GM19193 (cell line): ENCODE measurements around the gene ANKRD18B.
"Not testable (repeated sequence)": the region's sequence is repeated elsewhere in the genome, so short reads cannot be mapped to it uniquely, and the experiment has no call there.

ENCODE experiments used
- POLR2A ChIP-seq: IDR thresholded peaks from 4 replicates; pipeline ENCODE4 v1.6.1; 2011; ENCODE audit not compliant: insufficient read depth, insufficient read length; ENCODE audit errors: extremely low read depth

Gene ANKRD18B

DNA sequence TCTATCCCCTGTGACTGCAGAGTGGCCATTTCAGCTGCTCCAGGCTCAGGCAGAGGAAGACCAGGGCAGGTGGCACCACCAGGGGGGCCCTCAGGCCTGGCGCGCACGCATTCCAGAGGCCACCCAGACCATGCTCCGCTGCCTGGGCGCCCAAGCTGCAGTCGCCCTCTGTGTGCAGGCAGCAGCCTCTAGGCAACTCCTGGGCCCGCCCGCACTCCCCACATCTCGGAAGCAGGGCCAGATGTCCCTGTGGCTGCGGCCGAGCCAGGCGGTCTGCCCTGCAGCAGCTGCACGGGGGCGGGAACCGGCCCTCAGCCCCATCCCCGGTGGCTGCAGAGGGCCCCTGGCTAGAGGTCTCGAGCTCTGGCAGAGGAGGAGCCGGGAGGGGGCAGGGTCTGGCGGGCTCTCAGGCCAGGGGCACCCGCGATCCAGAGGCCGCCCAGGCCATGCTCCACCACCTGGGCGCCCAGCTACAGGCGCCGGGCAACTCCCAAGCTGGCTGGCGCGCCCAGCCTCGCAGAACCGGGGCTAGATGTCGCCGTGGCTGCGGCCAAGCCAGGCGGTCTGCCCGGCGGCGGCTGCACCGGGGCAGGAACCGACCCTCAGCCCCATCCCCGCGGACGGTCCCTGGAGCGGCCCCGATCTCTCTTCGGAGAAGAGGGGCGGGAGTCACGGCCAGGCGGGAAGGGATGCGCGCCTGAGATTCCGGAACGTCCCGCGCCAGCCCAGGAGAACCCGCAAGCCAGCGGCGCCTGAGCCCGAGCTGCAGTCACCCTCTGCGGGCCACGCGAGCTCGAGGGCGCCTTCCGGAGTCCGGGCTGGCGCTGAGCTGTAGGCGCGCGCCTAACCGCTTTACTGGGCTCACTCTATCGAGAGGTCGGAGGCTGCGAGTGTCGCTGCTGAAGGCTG, at the start of gene ANKRD18B:
Gene ANKRD18B, plus strand, starts transcription at position 855 of the 909 bp plus-strand sequence. CDS start 239 bp downstream, outside the sequence.
- TF ChIP-seq POLR2A: not testable (repeated sequence)

DNA sequence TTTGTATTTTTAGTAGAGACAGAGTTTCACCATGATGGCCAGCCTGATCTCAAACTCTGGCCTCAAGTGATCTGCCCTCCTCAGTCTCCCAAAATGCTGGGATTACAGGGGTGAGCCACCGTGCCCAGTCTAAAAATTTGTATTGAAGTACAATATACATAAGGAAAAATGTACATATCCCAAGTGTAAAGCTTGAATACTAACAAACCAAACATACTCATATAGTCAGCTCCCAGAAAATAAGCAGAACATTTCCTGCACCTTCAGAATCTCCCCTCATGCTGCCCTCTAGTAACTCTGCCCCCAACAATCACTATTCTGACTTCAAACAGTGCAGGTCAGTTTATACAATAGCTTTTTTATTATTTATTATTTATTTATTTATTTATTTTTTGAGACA, 48.7 kb upstream of the ANKRD18B start:
- no peak for TF ChIP-seq POLR2A

DNA sequence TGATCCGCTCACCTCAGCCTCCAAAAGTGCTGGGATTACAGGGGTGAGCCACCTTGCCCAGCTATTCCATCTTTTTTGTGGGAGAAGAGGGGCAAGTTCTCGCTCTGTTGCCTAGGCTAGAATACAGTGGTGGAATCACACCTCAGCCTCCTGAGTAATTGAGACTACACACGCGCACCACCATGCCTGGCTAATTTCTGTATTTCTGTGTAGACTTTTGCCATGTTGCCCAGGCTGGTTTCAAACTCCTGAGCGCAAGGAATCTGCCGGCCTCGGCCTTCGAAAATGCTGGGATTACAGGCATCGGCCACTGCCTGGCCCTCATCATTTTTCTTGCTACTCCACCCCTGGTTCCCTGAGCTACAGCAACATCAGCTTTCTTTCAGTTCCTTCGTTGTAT, 47.5 kb upstream of the ANKRD18B start:
- no peak for TF ChIP-seq POLR2A

DNA sequence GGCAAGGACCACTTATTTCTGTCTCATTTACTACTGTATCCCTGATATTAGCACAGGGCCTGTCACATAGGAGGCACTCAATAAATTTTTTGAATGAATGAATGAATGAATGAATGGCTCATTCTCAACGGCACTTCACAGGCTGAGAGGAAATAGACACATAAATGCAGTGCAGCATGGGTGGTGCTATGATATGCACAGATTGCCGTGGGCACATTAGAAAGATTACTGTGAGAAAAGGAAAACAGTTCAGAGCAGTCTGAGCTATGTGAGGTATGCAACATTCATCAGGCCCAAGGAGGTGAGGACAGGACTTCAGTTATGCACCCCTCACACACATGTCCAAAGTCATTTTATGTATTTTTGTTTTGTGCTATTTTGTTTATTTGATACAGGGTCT, 43.9 kb upstream of the ANKRD18B start:
- no peak for TF ChIP-seq POLR2A

DNA sequence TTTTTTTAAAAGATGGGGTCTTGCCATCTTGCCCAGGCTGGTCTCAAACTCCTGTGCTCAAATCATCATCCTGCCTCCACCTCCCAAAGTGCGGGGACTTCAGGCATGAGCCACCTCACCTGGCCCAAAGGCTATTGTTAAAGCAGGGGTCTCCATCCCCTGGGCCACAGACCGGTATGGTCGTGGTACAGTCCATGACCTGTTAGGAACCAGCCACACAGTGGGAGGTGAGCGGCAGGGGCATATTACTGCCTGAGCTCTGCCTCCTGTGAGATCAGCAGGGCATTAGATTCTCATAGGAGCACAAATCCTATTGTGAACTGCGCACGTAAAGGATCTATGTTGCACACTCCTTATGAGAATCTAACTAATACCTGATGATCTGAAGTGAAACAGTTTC, 43.1 kb upstream of the ANKRD18B start:
- no peak for TF ChIP-seq POLR2A

DNA sequence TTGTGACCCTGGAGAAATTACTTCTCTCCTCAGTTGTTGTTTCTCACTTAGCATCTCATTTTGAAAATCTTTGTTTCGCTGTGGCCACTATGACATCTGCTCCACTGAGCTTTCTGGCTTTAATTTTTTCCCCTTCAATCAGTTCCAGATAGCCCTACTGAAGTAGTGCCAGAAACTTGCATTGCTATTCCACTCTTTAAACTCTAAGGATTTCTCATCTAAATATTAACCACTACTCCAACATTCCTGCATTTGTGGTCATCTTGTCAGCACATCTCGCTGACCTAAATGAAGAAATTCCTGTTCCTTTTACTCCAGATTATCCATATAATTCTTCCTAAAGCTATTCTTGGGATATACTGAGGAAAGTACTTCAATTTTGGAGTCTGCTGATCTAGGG, 35.0 kb upstream of the ANKRD18B start:
- TF ChIP-seq POLR2A: no peak

DNA sequence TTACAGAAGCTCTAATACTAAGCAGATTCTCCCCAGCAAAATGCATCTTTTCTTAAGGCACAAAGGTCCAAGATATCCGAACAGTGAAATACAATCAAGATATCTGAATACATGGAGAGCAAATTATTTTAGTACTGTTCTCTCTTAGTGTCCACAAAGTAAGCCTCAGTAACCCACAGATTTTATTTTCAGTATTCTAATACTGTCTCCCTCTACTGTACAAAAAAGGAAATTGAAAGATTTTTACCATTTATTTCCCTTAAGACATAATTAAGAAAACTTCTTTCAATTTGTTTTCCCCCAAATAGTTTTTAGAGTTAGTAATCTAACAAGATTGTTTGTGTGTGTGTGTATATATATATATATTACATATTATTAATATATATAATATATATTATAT, 25.7 kb upstream of the ANKRD18B start:
- no peak for TF ChIP-seq POLR2A

DNA sequence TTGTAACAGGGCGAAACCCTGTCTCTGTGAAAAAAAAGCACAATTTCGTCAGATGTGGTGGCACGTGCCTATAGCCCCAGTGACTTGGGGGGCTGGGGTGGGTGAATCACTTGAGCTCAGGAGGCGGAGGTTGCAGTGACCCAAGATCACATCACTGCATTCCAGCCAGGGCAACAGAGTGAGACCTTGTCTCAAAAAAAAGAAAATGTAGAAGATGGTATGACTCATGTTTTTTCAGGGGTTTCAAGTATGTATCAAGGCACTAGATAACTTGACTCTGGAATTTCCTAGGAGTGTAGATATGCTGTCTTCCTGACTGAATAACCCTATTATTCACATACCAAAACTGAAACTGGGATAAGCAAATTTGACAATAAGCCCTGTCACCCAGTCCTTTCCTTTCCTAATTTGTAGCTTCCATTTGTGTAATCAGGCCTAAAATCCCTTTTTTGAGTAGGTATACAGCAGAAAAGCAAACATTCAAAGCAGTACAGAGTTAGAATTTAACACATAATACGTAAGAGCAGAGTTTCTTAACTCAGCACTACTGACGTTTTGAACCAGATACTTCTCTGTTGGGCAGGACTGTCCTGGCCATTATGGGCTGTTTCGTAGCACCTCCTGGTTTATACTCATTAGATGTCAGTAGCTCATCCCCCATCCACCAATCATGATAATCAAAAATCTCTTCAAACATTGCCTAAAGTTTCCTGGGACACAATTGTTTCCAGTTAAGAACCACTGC, 17.3 kb upstream of the ANKRD18B start:
- no peak for TF ChIP-seq POLR2A

DNA sequence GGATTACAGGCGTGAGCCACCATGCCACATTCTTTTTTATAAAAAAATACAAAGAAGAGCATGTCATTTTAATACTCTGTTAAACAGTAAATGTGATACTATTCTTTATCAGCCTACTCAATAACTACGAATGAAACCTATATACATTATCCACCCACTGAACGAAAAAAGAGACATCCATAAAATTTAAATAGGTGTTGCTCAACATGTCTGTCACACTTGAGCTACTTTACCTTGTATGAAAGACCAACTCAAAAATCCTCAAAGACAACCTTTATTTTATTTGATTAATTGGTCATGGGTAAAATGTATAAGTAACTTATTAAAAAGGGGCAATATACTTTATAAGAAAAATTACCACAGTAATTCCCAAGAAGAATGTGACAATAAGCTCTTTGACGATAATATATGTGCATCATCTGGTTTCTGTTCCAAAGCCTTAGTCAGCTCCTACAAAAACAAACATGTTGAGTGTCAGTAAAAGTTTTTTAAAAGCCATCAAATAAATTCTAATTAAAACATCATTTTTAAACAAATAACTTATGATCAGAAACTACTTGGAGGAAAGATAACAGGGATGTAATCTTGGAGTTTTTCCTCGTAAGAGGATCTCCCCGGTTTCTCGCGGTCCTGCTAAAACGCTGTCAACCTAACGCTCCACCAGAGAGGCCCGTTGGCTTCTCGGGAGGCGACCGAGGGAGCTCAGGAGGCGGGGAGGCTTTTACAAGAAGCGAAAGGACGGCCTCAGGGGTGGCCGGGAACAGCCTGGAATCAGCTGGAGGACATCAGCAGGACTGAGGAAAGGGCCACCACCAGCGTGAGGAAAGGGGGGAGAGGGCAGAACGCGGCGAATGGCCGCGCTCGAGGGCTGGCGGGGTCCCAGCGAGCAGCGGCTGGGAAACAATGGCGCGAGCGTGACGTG, 13.5 kb upstream of the ANKRD18B start:
- no peak for TF ChIP-seq POLR2A

DNA sequence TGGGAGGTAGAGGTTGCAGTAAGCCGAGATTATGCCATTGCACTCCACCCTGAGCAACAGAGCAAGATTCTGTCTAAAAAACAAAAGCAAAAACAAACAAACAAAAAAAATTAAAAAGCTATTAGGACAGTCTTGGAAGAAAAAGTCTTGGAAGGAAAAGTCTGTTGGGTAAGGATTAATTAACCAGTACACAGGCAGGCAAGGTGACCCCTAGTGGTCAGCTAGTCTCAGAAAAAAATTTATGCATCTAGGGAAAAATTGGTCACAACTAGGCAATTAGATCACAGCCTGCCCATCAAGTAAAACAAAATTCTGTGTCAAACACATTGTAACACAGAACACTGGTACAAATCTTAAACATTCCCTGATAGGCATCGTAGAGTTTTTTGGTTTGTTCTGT, 6.7 kb upstream of the ANKRD18B start:
- TF ChIP-seq POLR2A: no peak

DNA sequence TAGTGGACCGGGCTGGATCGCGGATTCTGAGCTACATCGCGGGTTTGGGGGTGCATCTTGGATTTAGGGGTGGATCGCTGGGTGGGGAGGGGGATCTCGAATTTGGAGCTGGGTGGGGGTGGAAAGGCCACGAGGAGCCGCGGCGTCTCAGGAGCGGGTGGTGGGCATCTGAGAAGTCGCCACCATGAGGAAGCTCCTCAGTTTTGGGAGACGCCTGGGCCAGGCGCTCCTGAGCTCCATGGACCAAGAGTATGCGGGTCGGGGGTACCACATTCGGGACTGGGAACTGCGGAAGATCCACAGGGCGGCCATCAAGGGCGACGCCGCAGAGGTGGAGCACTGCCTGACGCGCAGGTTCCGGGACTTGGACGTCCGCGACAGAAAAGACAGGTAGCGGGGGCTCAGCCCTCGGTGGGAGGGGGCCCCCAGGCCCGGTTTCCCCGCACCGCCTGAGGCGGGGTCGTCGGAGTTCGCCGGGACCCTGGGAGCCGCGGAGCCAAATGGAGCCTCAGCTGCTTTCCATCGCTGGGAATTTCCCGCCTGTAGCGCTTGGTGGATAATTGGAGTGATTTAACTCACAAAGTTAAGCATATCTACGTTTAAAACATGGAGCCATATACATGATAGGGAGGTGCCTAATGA, 376 bp downstream of the ANKRD18B start:
- TF ChIP-seq POLR2A: no peak

DNA sequence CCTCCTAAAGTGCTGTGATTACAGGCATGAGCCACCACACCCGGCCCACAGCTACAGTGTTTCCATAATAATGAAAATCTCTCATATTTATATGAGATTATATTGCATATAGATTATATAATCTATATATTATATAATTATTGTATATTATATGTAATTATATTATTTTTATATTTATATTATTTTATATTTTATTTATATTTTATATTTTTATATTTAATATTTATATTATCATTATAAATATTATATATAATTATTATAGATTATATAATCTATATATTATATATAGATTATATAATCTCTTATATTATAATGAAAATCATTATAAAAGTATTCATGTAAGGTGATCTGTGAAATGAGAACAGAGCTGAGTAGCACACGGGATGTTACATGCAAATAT, 11.5 kb downstream of the ANKRD18B start:
- no peak for TF ChIP-seq POLR2A

DNA sequence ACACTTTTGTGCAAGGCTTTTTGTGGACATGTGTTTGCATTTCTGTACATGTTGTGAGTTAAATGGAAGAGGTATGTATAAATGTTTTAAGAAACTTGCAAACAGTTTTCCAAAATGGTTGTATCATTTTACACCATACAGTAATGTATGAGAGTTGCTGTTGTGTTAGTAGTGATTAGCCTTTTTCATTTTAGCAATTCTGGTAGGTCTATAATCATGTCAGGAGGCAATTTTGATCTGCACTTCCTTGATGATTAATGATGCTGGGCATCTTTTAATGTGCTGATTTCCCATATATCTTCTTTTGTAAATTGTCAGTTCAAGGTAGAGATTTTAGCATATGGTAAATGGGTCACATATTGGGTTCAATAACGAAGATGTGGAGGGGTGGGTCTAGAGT, 87.3 kb downstream of the ANKRD18B start:
- TF ChIP-seq POLR2A: no peak

DNA sequence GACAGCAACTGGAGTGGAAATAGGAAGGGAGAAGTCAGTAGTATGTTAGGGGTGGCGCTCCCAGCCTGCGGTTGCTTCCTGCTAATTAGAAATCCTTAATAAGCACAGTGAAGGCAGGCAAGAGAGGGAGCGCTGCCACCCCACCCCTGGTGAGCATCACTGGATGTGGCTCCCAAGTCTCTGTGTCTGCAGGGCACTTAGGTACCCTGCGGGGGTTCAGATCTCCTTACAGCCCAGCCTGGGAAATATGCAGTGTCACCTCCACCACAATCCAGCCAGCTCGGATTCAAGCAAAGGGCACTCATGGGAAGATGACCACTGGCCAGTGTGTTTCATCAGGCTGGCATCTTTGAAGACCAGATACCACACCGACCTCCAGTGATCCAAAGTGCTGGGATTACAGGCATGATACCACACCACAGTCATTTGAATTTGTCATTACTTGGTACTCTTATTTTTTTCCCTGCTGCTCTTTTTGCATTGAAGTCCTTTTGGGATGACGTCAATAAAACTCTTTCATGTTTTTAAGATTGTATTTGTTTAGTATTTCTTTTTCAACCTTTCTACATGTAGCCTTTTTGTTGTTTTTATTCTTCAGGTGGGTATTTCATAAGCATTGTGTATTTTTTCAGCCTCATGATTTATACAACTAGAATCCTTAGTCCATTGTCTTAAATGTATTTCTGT, 90.1 kb downstream of the ANKRD18B start:
- TF ChIP-seq POLR2A: no peak
